ENCODE measurements around the gene TMPRSS12. TPM values are rescaled to one million over a fixed set of nuclear protein-coding genes. Genes with fewer than 3 reads are reported as not detected.

The TMPRSS12 gene
- total RNA-seq, 1 experiment from 2014 or later, result not detected

GRCh38 chr12:50828121-50828520, 14.6 kb upstream of the TMPRSS12 start:
- Histone ChIP-seq H3K4me3 (replicated peaks in 1 of 2; ENCODE audit: low read depth in 1 of 2, low read length in 2 of 2) (no peak overlapping the region), H3K79me2 (ENCODE audit: insufficient read depth, low read length) (no peaks in the 10 kb centered on the region), H3K4me2 (ENCODE audit: low read length) (no peak overlapping the region), H3K9me2 (ENCODE audit: insufficient read depth) (no peaks in the 10 kb centered on the region), H2AFZ (ENCODE audit: low read depth, low read length, poor library complexity, severe bottlenecking) (no peak overlapping the region), H3K4me1 (ENCODE audit: control insufficient read depth in 1 of 2, insufficient read depth in 2 of 2, low read length in 2 of 2) (peaks cover 0 to 4% of the 10 kb centered on the region in 2 experiments; a peak in 1 of 4 replicates), H3K27ac (ENCODE audit: low read depth, low read length) (no peak overlapping the region), H3K27me3 (ENCODE audit: insufficient read depth, low read length) (no peaks in the 10 kb centered on the region), H3K36me3 (ENCODE audit: control insufficient read depth in 1 of 2, insufficient read depth in 2 of 2, low read length in 2 of 2) (no peaks in the 10 kb centered on the region), H3K9me3 (ENCODE audit: control insufficient read depth in 1 of 2, insufficient read depth in 1 of 2, low read depth in 1 of 2, low read length in 2 of 2) (no peaks in the 10 kb centered on the region; a peak in 1 of 4 replicates), H4K20me1 (ENCODE audit: insufficient read depth) (no peaks in the 10 kb centered on the region), H3K9ac (ENCODE audit: low read length) (no peak overlapping the region)
- ATAC-seq, result no peak
- DNase-seq (ENCODE audit: low read depth, low spot score), result no peak
- TF ChIP-seq REST (IDR thresholded peaks at IDR 0.05; ENCODE audit: low read depth), result no peak
- TF ChIP-seq EGR1 (IDR thresholded peaks at IDR 0.05; ENCODE audit: low read depth), result no peak
- no peak for TF ChIP-seq POLR2A (IDR thresholded peaks at IDR 0.05; ENCODE audit: borderline replicate concordance, extremely low read depth, insufficient read depth, insufficient read length)
- TF ChIP-seq MAX (IDR thresholded peaks at IDR 0.05), result no peak
- no peak for TF ChIP-seq CTCF (IDR thresholded peaks at IDR 0.05 in 2 of 3, conservative IDR thresholded peaks at IDR 0.05 in 1 of 3; ENCODE audit: borderline replicate concordance in 1 of 3, insufficient read depth in 1 of 3, low read depth in 2 of 3, low read length in 2 of 3)
- TF ChIP-seq SIN3A (IDR thresholded peaks at IDR 0.05; ENCODE audit: low read depth), result no peak
- no peak for TF ChIP-seq ZNF274 (IDR thresholded peaks at IDR 0.05; ENCODE audit: low read depth, low read length)
- no peak for TF ChIP-seq RAD21 (IDR thresholded peaks at IDR 0.05; ENCODE audit: low read depth)
- no peak for TF ChIP-seq TCF7L2 (IDR thresholded peaks at IDR 0.05; ENCODE audit: borderline replicate concordance, extremely low read depth, insufficient read depth, insufficient read length)
- TF ChIP-seq SP1 (IDR thresholded peaks at IDR 0.05; ENCODE audit: low read depth), result no peak
- no peak for TF ChIP-seq YY1 (IDR thresholded peaks at IDR 0.05; ENCODE audit: extremely low read depth, insufficient replicate concordance, low read depth, low read length)
- TF ChIP-seq EZH2 (IDR thresholded peaks at IDR 0.05), result no peak
- no peak for TF ChIP-seq POLR2AphosphoS5 (IDR thresholded peaks at IDR 0.05; ENCODE audit: low read depth, low read length)
- no peak for TF ChIP-seq FOSL1 (IDR thresholded peaks at IDR 0.05; ENCODE audit: low read depth)
- TF ChIP-seq ZBTB33 (IDR thresholded peaks at IDR 0.05; ENCODE audit: extremely low read depth, insufficient replicate concordance, low read length), result no peak
- no peak for TF ChIP-seq ELF1 (IDR thresholded peaks at IDR 0.05; ENCODE audit: borderline replicate concordance, low read depth)
- TF ChIP-seq SRF (IDR thresholded peaks at IDR 0.05; ENCODE audit: low read depth), result no peak
- intact Hi-C loops (cut with micrococcal nuclease), result no loop called here
- RAD21 ChIA-PET (ENCODE audit: low non-redundant PET in 1 of 2, low total read pairs in 2 of 2, uncharacterized antibody in 2 of 2, unreplicated experiment in 2 of 2), result no interaction called here
- CTCF ChIA-PET, result interaction anchor here (3.6 kb wide), 1 partner anchor 200 kb away, joined by 19 read pairs; no protein-coding TSS in a partner anchor
- POLR2A ChIA-PET, result no interaction called here
- BruUV-seq (replicated peaks), result no TSS peak

All from HCT116 (cell line).